ENCODE measurements around the gene KCNN3. TPM values are rescaled to one million over a fixed set of nuclear protein-coding genes. Genes with fewer than 3 reads are reported as not detected.

The KCNN3 gene
- total RNA-seq, 1 donor from 2014 or later = 0.86 TPM

DNA sequence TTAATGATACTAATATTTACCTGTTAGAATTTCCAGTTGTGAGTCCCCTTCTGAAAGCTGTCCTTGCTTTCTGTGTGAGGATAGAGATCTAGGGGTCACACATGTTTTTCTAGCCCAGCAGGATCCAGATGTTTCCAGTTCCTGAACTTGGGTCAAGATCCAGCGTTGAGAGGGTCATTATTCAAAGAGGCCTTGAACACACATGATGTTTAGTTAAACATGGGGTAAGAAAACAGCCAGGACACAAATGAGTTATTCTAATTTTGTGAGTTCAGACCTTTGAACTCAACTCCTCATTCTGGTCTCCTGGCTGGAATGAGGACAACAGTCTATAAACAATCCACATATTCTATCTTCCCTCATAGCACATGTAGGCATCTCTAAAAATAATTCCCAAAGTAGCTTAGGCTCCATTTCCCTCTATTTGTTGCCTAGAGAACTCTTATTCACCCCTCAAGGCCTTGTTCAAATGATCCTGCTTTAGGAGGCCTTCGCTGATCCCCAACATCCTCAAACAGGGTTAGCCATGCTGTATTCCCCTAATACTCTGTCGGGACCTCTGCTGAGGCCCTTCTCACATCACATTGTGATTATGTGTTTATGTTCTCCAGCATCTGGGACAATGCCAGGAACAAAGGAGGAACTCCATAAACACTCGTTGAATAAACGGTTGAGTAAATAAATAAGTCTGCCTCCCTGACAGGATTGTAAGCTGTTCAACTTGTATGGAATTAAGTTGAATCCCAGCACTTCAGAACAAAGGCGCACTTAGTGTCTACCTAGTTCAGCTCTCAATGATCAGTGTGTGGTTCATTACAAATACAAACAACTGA is 15.0 kb upstream of the KCNN3 start:
- no peak for TF ChIP-seq CTCF (IDR thresholded peaks at IDR 0.05; ENCODE audit: unreplicated experiment)
- no peak overlapping the region for H3K27ac Mint-ChIP-seq

DNA sequence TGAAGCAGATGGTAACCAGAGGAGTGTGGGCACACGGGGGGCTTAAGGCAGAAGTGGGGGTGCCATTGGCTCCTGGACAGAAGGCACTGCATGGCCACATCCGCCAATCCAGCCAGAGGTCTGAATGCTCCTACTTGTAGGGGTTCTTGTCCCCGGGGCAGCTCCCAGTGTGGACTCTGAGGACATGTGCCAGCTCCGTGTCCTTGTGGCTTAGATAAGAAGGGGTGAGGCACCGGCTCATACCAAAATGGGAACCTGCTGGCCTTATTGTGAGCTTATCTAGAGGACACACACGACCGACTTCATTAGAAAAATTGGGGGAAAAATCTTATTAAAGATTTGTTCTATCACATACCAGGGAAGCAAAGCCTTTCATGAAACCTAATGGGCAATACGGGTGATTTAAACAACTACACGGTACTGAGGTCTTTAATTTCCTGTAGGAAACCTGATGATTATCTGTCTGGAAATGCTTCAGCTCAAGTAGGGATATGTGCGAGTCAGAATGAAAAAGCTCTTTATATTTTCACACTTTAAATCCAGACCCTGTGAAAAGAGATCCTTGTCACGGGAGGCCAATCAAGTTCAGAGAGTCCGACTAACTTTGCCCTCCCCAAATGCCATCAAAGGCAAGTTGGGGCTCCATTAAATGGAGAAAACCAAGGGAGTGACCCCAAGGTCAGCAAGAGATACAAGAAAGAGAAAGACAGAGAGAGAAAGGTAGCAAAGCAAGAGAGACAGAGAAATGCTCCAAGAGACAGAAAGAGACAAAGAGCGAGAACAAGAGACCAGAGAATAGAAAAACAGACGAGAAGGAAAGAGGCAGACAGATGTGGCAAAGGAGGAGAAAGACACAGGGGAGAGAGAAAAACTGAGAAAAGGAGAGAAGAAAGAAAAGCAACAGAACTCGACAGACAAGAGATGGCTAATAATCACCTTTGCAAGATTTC is 14.1 kb upstream of the KCNN3 start:
- H3K9me3 Mint-ChIP-seq (ENCODE audit: low read depth) = no peaks in the 10 kb centered on the region
- no peaks in the 10 kb centered on the region for H3K36me3 Mint-ChIP-seq (ENCODE audit: insufficient read depth)
- no peak for DNase-seq (ENCODE audit: low spot score, unreplicated experiment)
- TF ChIP-seq CTCF (IDR thresholded peaks at IDR 0.05; ENCODE audit: unreplicated experiment) = no peak
- no peak overlapping the region for H3K27ac Mint-ChIP-seq
- peaks cover 5% of the 10 kb centered on the region for H3K4me1 Mint-ChIP-seq (ENCODE audit: low read depth)
- H3K4me3 Mint-ChIP-seq (ENCODE audit: low read depth) = no peak overlapping the region
- peaks cover 14% of the 10 kb centered on the region for H3K27me3 Mint-ChIP-seq

More for the DNA sequence above, 15.0 kb upstream of the KCNN3 start:
- H3K9me3 Mint-ChIP-seq (ENCODE audit: low read depth) = no peaks in the 10 kb centered on the region
- H3K36me3 Mint-ChIP-seq (ENCODE audit: insufficient read depth) = no peaks in the 10 kb centered on the region
- no peak overlapping the region for H3K4me3 Mint-ChIP-seq (ENCODE audit: low read depth)
- no peak for DNase-seq (ENCODE audit: low spot score, unreplicated experiment)
- peaks cover 5% of the 10 kb centered on the region for H3K4me1 Mint-ChIP-seq (ENCODE audit: low read depth)
- peaks cover 10% of the 10 kb centered on the region for H3K27me3 Mint-ChIP-seq

DNA sequence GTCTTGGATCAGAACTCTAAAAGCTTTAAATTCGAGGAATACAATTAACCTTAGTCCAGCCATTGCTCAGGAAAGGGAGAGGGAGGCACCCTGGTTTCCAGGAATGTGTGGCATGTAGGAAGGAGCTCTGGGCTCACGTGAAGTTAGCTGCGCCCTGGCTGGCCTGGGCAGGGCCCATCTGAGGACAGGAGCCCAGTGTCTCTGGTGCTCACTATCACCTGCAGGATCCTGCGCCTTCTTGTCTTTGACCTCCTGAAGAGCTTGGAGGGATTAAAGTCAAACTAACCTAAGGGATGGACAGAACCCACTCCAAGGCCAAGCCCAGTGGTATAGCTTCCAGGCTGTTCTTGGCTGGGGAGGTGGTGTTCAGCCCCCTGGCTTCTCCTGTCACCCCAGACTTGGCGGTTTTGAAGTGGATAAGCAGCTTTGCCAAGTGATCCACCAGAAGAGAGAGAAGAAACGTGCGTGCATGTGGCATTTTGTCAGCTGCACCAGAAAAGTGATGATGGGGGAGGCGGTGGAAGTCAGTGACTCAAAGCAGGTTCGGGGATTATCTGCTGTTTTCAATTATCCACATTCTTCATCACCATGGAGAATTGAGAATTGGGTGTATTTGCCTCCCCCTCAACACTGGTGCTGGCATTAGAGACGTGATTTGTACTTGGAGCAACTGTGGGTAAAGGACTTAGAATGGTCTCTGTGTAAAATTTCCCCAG is 11.9 kb upstream of the KCNN3 start:
- Mint-ChIP-seq H3K4me1 (ENCODE audit: low read depth) (peaks cover 10% of the 10 kb centered on the region), H3K4me3 (ENCODE audit: low read depth) (no peak overlapping the region), H3K27me3 (peaks cover 10% of the 10 kb centered on the region), H3K36me3 (ENCODE audit: insufficient read depth) (no peaks in the 10 kb centered on the region), H3K9me3 (ENCODE audit: low read depth) (no peaks in the 10 kb centered on the region), H3K27ac (no peak overlapping the region)
- TF ChIP-seq CTCF (IDR thresholded peaks at IDR 0.05; ENCODE audit: unreplicated experiment) = no peak
- no peak for DNase-seq (ENCODE audit: low spot score, unreplicated experiment)

GRCh38 chr1:154880671-154881070 is 10.6 kb upstream of the KCNN3 start:
- DNase-seq (ENCODE audit: low spot score, unreplicated experiment) = no peak
- Mint-ChIP-seq H3K36me3 (ENCODE audit: insufficient read depth) (no peaks in the 10 kb centered on the region), H3K27ac (no peak overlapping the region), H3K4me3 (ENCODE audit: low read depth) (no peak overlapping the region), H3K9me3 (ENCODE audit: low read depth) (no peaks in the 10 kb centered on the region), H3K27me3 (peaks cover 10% of the 10 kb centered on the region), H3K4me1 (ENCODE audit: low read depth) (peaks cover 10% of the 10 kb centered on the region)
- no peak for TF ChIP-seq CTCF (IDR thresholded peaks at IDR 0.05; ENCODE audit: unreplicated experiment)

DNA sequence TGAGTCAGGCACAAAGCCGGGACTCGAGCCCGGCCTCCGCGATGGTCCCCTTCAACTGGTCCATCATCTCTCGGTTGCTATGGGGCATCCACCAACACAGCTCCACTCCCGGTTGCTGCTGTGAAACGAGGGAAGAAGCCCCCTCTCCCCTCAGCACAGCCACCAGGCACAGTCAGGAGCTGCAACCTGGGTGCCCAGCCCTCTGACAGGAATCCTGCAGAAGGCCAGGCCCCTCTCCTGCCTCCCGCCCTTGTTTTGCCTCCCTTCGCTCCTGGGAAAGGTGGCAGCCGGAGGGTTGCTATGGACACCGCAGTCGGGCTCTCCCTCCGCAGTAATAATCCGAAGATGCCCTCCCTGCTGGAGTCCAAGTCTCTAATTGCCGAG is 8.9 kb upstream of the KCNN3 start:
- H3K27ac Mint-ChIP-seq = no peak overlapping the region
- peaks cover 5% of the 10 kb centered on the region for H3K4me1 Mint-ChIP-seq (ENCODE audit: low read depth)
- TF ChIP-seq CTCF (IDR thresholded peaks at IDR 0.05; ENCODE audit: unreplicated experiment) = no peak
- DNase-seq (ENCODE audit: low spot score, unreplicated experiment) = no peak
- no peaks in the 10 kb centered on the region for H3K9me3 Mint-ChIP-seq (ENCODE audit: low read depth)
- H3K27me3 Mint-ChIP-seq = peaks cover 14% of the 10 kb centered on the region
- H3K4me3 Mint-ChIP-seq (ENCODE audit: low read depth) = no peak overlapping the region
- no peaks in the 10 kb centered on the region for H3K36me3 Mint-ChIP-seq (ENCODE audit: insufficient read depth)
